T-helper 1 cell treated with Interleukin-12 subunit alpha and Interleukin-12 subunit beta and Interleukin-4 antibody, amounts not matched to agents 30 ng/mL and 1 ng/mL, for 36 hours (primary cell): ENCODE data around the gene ADCY9. TPM values are rescaled to one million over a fixed set of nuclear protein-coding genes. Genes with fewer than 3 reads are reported as not detected.

Experiments
- intact Hi-C: fragments of 100-400 bp; cut with micrococcal nuclease; formaldehyde crosslinking; loops from one replicate; pipeline ENCODE4 v1.15.1; 2024
- total RNA-seq: library from RNA; stranded (reverse); gene quantifications from 2 replicates; pipeline ENCODE4 v1.2.3, GENCODE V29; 2022

ADCY9 gene
- total RNA-seq, 1 donor from 2014 or later, result 13.6 TPM

GRCh38 chr16:4124535-4125294 is 8.5 kb upstream of the ADCY9 start:
- intact Hi-C loops, result loop anchor here (5.0 kb wide), 1 partner anchor 913 kb away; no protein-coding TSS in a partner anchor

- intact Hi-C loops, result loop anchor here (5.0 kb wide), 1 partner anchor 914 kb away; no protein-coding TSS in a partner anchor
Measured at GRCh38 chr16:4123616-4124300, 7.5 kb upstream of the ADCY9 start.

- intact Hi-C loops, result loop anchor here (5.0 kb wide), 1 partner anchor 917 kb away; no protein-coding TSS in a partner anchor
Measured at GRCh38 chr16:4120176-4120575, 3.9 kb upstream of the ADCY9 start.

DNA sequence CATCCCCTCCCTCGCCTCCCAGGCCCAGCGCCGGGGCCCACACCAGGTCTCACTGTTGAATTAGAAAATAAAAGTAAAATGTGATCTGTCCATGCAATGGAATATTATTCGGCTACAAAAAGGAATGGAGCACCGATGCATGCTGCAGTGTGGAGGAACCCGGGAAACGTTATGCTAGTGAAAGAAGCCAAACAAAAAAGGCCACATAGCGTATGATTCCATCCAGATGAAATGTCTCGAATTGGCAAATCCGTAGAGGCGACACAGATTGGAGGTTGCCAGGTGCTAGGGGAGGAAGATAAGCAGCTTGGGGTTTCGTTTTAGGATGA is 972 bp upstream of the ADCY9 start:
- intact Hi-C loops, result loop anchor here (2.0 to 5.0 kb wide), 2 partner anchors 26 to 190 kb away; no protein-coding TSS in a partner anchor

GRCh38 chr16:4115949-4116318 is 308 bp downstream of the ADCY9 start:
- intact Hi-C loops, result loop anchor here (1.0 to 5.0 kb wide), 5 partner anchors 27 to 235 kb away; partner anchors contain the start of gene PAM16

DNA sequence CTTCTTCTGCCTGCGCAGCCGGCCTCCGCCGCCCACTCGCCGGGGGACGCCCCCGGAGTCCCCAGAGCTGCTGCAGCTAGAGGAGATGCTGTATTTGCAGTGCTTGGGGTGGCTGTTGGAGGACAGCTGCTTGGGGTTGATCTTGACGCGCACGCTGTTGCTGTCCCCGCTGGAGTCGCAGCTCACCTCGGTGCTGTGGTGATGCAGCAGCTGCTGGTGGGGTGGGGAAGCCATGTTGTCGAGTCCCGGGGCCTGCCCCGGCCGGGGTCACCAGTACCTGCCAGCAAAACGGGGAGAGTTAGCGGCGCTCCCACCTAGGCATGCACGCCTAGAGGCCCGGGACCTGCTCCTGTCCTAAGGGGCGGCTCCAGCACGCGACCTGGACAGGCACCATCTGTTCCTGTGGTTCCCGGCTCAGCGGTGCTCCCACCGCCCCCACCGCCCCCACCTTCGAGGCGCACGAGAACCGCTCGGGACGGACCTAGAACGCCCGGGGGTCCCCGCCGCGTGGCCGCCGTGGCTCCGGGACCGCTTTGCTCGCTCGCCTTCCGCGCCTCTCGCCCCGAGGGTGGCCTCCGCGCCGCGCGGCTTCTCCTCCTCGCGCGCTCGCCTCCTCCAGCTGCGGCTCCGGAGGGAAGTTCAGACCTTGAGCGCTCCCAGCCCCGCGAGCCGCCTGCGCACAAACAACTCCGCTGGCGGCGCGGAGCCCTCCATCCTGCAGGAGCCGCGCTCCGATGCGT is 863 bp downstream of the ADCY9 start:
- intact Hi-C loops, result loop anchor here (5.0 kb wide), 1 partner anchor 192 kb away; no protein-coding TSS in a partner anchor

- intact Hi-C loops, result loop anchor here (5.0 kb wide), 1 partner anchor 193 kb away; no protein-coding TSS in a partner anchor
Measured at GRCh38 chr16:4114257-4115208, 1.7 kb downstream of the ADCY9 start.

- intact Hi-C loops, result no loop called here
Measured at GRCh38 chr16:4113358-4114256, 2.6 kb downstream of the ADCY9 start.

- intact Hi-C loops, result no loop called here
Measured at GRCh38 chr16:4111748-4112696, 4.2 kb downstream of the ADCY9 start.

- intact Hi-C loops, result no loop called here
Measured at GRCh38 chr16:4110680-4111079, 5.6 kb downstream of the ADCY9 start.

DNA sequence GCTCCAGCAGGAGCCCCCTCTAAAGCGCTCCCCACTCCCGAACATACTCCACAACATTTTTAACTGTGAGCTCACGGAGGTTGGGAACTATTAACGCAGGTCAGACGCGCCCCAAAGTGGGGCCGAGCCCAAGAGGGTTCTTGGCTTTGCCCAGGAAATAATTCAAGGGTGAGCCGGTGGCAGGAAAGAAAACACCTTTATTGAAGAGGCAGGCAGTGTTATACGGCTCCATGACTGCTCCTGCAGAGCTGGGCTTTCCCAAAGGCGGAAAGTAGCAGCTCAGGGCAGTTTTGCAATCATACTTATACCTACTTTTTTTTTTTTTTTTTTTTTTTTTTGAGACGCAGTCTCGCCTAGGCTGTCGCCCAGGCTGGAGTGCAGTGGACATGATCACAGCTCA is 6.2 kb downstream of the ADCY9 start:
- intact Hi-C loops, result no loop called here

DNA sequence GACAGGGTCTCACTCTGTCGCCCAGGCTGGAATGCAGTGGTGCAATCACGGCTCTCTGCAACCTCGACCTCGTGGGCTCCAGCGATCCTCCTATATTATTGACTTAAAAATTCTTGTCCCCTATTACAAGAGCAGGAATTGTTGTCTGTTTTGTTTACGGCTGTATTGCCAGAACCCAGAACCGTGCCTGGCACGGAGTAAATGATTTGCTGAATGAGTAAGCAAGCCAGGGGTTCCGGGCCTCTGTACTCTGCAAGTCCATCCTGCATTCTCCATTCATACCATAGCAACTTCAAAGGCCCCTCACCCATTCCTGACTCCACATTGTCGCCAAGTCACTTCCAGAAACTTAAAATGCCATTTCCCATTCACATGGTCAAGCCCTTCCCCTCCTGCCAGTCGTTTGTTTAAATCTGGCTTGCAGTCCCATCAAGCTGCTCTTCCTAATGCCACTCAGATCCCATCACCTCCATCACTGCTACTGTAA is 6.9 kb downstream of the ADCY9 start:
- intact Hi-C loops, result no loop called here

- intact Hi-C loops, result no loop called here
Measured at GRCh38 chr16:4106516-4106915, 9.7 kb downstream of the ADCY9 start.

DNA sequence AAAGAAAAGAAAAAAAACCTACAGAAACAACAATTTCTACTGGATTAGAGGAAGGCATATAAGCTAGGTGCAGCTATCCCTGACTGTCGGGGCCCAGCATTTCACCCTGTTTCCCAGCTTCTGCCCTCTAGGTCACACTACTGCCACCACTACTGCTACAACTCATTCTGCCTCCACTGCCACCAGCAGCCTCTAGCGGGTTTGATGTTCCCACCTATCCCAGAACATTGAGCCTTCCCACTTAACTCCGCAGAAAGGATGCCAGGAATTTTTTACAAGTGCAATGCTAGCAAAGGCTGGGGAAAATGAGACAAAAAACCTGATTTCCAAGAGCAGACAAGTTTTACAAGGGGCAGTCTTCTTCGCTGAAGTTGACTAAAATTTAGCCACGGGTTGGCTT is 10.4 kb downstream of the ADCY9 start:
- intact Hi-C loops, result no loop called here

GRCh38 chr16:4103745-4104144 is 12.5 kb downstream of the ADCY9 start:
- intact Hi-C loops, result no loop called here

- intact Hi-C loops, result no loop called here
Measured at GRCh38 chr16:4101421-4102219, 14.6 kb downstream of the ADCY9 start.

GRCh38 chr16:4098501-4098900 is 17.7 kb downstream of the ADCY9 start:
- intact Hi-C loops, result no loop called here
